Spleen (tissue), 11 donors: ENCODE results near the gene B3GALT2. TPM values are rescaled to one million over a fixed set of nuclear protein-coding genes. Genes with fewer than 3 reads are reported as not detected.
"Not testable (repeated sequence)": the region's sequence is repeated elsewhere in the genome, so short reads cannot be mapped to it uniquely, and the experiment has no call there.

Experiments
- DNase-seq: peaks from one replicate; pipeline ENCODE4 v3.0.0-alpha.2; 2020
- H3K27ac ChIP-seq, 8 donors: fragments of 200-600 bp; sonication (generic) in 7 of 8; 1 replicate in 4 of 8; 2 replicates in 4 of 8; pipeline versions ENCODE4 v1.5.0 to v1.8.0; 2016 to 2021; ENCODE audit warnings: inconsistent platforms in 4 of 8, mild to moderate bottlenecking in 4 of 8, moderate library complexity in 1 of 8
- H3K27me3 ChIP-seq, 7 donors: fragments of 200-600 bp; sonication (generic) in 6 of 7; replicated peaks in 1 of 7; 1 replicate in 4 of 7; 2 replicates in 3 of 7; pipeline versions ENCODE4 v1.5.0 to v1.8.0; 2016 to 2021; ENCODE audit warnings: inconsistent platforms in 3 of 7, mild to moderate bottlenecking in 1 of 7
- H3K36me3 ChIP-seq, 6 donors: fragments of 200-600 bp; sonication (generic) in 5 of 6; 1 replicate in 4 of 6; 2 replicates in 2 of 6; pipeline versions ENCODE4 v1.5.0 to v1.8.0; 2016 to 2021; ENCODE audit warnings: inconsistent platforms in 2 of 6
- H3K4me1 ChIP-seq, 6 donors: fragments of 200-600 bp; sonication (generic) in 5 of 6; 1 replicate in 3 of 6; 2 replicates in 3 of 6; pipeline versions ENCODE4 v1.5.0 to v1.8.0; 2016 to 2021; ENCODE audit warnings: inconsistent platforms in 3 of 6
- H3K4me3 ChIP-seq, 8 donors: fragments of 200-600 bp; sonication (generic) in 7 of 8; 1 replicate in 4 of 8; 2 replicates in 4 of 8; pipeline versions ENCODE4 v1.5.0 to v1.8.0; 2016 to 2021; ENCODE audit warnings: inconsistent platforms in 4 of 8, mild to moderate bottlenecking in 4 of 8, moderate library complexity in 2 of 8
- H3K9me3 ChIP-seq, 8 donors: fragments of 200-600 bp; sonication (generic) in 7 of 8; 1 replicate in 4 of 8; 2 replicates in 4 of 8; pipeline versions ENCODE4 v1.5.0 to v1.8.0; 2016 to 2021; ENCODE audit warnings: inconsistent platforms in 4 of 8
- CTCF ChIP-seq, 11 experiments: fragments of 200-600 bp in 7 of 11; fragments of 450-650 bp in 4 of 11; sonication (generic) in 4 of 11; IDR thresholded peaks in 8 of 11; conservative IDR thresholded peaks in 3 of 11; 1 replicate in 7 of 11; 2 replicates in 4 of 11; pipeline versions ENCODE4 v1.4.0 to v1.8.0; 2016 to 2021; ENCODE audit warnings: antibody characterized with exemption in 11 of 11, inconsistent platforms in 4 of 11, mild to moderate bottlenecking in 1 of 11
- POLR2A ChIP-seq, 3 donors: fragments of 450-650 bp; IDR thresholded peaks; one replicate each; pipeline ENCODE4 v1.5.1; 2017; ENCODE audit warnings: antibody characterized with exemption in 3 of 3, mild to moderate bottlenecking in 1 of 3
- POLR2AphosphoS5 ChIP-seq, 3 donors: sonication (generic); formaldehyde crosslinking; IDR thresholded peaks; one replicate each; pipeline ENCODE4 v1.5.1; 2017; ENCODE audit warnings: antibody characterized with exemption in 3 of 3
- WGBS, 5 donors: extraction: QIAGEN DNeasy Blood & Tissue Kit in 3 of 5; methylation state at CpG; one replicate each; pipeline versions ENCODE4 v1.1.5 to v1.1.7; 2013 to 2018; 5-methylcytosine and 5-hydroxymethylcytosine counted together
- intact Hi-C: fragments of 100-400 bp; cut with DNase I; formaldehyde crosslinking; loops from one replicate; pipeline ENCODE4 v1.15.0; 2023; ENCODE audit warnings: low total_unique reads
- polyA plus RNA-seq, 3 donors: library from polyadenylated mRNA; stranded (reverse); fragments of 200-250 nt; gene quantifications; one replicate each; pipeline ENCODE4 v1.2.1, GENCODE V29; 2013
- total RNA-seq, 7 donors: library from RNA; depleted of rRNA in 3 of 7; stranded (reverse); fragments of >200 nt in 3 of 7; fragmentation: NEBNext Ultra II Directional in 4 of 7; extraction: Animal tissue kit (Norgen Biotek cat#: 25700) in 4 of 7; gene quantifications; one replicate each; pipeline versions ENCODE4 v1.1.0 to v1.2.1, GENCODE V29; 2016 to 2021
- donor health status: healthy with polysubstance abuse.
- donor health status: DM: no; HTN: no; CAD: no; lungs with moderate emphysema.
- donor health status: DM: no; HTN: no; CAD: no.
- donor health status: Bipolar disorder and iron deficiency.
- donor health status: healthy.
- donor health status: DM: no; HTN: no; CAD: no.
- donor health status: DM: yes; HTN: yes; CAD: no.

The B3GALT2 gene
- total and polyA plus RNA-seq, 10 donors: 0.05 to 1.4 (median 0.38) TPM

GRCh38 chr1:193189442-193190095, 3.2 kb upstream of the B3GALT2 start:
- DNase-seq: no peak
- Histone ChIP-seq H3K27ac (no peak overlapping the region), H3K4me3 (no peak overlapping the region), H3K9me3 (peaks cover 0 to 13% (median 10%) of the 10 kb centered on the region in 8 donors), H3K4me1 (peaks cover 15 to 60% (median 26%) of the 10 kb centered on the region in 6 donors), H3K36me3 (peaks cover 0 to 16% (median 5%) of the 10 kb centered on the region in 6 donors), H3K27me3 (no peaks in the 10 kb centered on the region)
- 89 to 93% (median 92%) methylated on average over 3 of the region's 3 CpGs for WGBS, 5 donors
- TF ChIP-seq POLR2A (IDR thresholded peaks at IDR 0.05) (no peak), POLR2AphosphoS5 (IDR thresholded peaks at IDR 0.05) (no peak), CTCF (IDR thresholded peaks at IDR 0.05 in 8 of 11, conservative IDR thresholded peaks at IDR 0.05 in 3 of 11) (no peak)
- intact Hi-C loops: loop anchor here (10.0 kb wide), 1 partner anchor 1105 kb away; no protein-coding TSS in a partner anchor

DNA sequence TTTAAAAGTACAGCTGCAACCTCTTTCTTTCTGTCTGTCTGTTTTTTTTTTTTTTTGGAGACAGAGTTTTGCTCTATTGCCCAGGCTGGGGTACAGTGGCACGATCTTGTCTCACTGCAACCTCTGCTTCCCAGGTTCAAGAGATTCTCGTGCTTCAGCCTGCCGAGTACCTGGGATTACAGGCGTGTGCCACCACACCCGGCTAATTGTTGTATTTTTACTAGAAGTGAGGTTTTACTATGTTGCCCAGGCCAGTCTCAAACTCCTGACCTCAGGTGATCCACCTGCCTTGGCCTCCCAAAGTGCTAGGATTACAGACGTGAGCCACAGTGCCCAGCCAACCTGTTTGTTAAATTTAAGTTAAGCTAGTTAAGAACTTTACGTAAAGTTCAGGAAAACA, 2.5 kb upstream of the B3GALT2 start:
- 93 to 98% (median 97%) methylated on average over 7 of the region's 7 CpGs for WGBS, 5 donors
- not testable (repeated sequence) for DNase-seq, H3K4me3 ChIP-seq, H3K27ac ChIP-seq, H3K27me3 ChIP-seq
- Histone ChIP-seq H3K4me1 (peaks cover 15 to 66% (median 30%) of the 10 kb centered on the region in 6 donors), H3K36me3 (peaks cover 0 to 16% (median 5%) of the 10 kb centered on the region in 6 donors), H3K9me3 (peaks cover 0 to 13% (median 10%) of the 10 kb centered on the region in 8 donors)
- intact Hi-C loops: loop anchor here (10.0 kb wide), 1 partner anchor 1106 kb away; no protein-coding TSS in a partner anchor

DNA sequence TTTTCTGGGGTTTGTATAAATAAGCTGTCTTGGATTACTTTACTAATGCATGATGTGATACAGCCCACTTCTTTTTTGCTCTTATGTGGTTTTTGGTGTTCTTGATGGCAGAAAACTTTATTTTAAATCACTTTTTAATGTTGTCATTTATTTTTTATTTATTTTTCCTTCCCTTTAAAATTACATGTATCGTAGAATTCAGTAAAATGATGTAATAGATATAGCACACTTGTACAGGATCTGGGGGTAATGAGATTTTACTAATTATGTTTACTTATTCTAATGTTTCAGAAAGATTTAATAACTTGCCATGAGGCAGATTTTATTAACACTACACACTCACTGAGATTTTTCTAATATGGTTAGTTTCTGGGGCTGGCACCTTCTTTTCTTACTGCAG, 701 bp upstream of the B3GALT2 start:
- peak overlapping the region in 1 of 8 donors; percentile 50 for H3K27ac ChIP-seq
- peaks cover 18 to 84% (median 42%) of the 10 kb centered on the region in 6 donors for H3K4me1 ChIP-seq
- H3K36me3 ChIP-seq: peaks cover 0 to 7% (median 1%) of the 10 kb centered on the region in 6 donors
- no peak for DNase-seq
- TF ChIP-seq POLR2A (IDR thresholded peaks at IDR 0.05) (no peak), CTCF (IDR thresholded peaks at IDR 0.05 in 8 of 11, conservative IDR thresholded peaks at IDR 0.05 in 3 of 11) (no peak), POLR2AphosphoS5 (IDR thresholded peaks at IDR 0.05) (no peak)
- WGBS, 5 donors: 83 to 95% (median 92%) methylated on average over 1 of the region's 1 CpG
- H3K27me3 ChIP-seq: no peaks in the 10 kb centered on the region
- intact Hi-C loops: loop anchor here (10.0 kb wide), 1 partner anchor 1108 kb away; no protein-coding TSS in a partner anchor
- H3K4me3 ChIP-seq: no peak overlapping the region
- H3K9me3 ChIP-seq: peaks cover 0 to 4% (median 3%) of the 10 kb centered on the region in 8 donors

DNA sequence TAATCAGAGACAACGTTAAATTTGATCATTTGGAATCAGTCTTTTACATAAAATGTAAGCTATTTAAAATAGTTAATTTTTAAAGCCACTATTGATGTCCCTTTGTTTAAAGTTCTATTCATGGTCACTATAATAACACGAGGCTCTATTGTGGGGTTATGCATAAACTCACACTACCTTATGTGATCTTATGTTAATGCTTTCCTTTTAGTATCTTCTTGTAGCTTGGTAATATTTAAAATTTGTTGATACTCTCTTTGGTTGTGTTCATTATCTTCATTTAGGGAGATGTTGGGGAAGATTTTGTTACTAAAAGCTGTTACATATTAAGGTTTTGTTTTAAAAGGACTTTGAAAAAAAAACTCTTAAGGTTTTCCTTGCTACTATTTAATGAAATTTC, 1.2 kb downstream of the B3GALT2 start:
- H3K27ac ChIP-seq: peak overlapping the region in 1 of 8 donors; percentile 50
- H3K4me1 ChIP-seq: peaks cover 18 to 79% (median 42%) of the 10 kb centered on the region in 6 donors
- no peak for DNase-seq
- no peak for TF ChIP-seq CTCF (IDR thresholded peaks at IDR 0.05 in 8 of 11, conservative IDR thresholded peaks at IDR 0.05 in 3 of 11)
- TF ChIP-seq POLR2AphosphoS5 (IDR thresholded peaks at IDR 0.05): no peak
- TF ChIP-seq POLR2A (IDR thresholded peaks at IDR 0.05): no peak
- no peaks in the 10 kb centered on the region for H3K27me3 ChIP-seq
- WGBS, 5 donors: 73 to 86% (median 82%) methylated on average over 2 of the region's 2 CpGs
- peak overlapping the region in 1 of 8 donors; percentile 2 for H3K4me3 ChIP-seq
- no peaks in the 10 kb centered on the region for H3K36me3 ChIP-seq
- intact Hi-C loops: loop anchor here (10.0 kb wide), 1 partner anchor 1110 kb away; no protein-coding TSS in a partner anchor
- no peaks in the 10 kb centered on the region for H3K9me3 ChIP-seq
